IMR-90 (cell line): ENCODE data around the gene ARL14. TPM values are rescaled to one million over a fixed set of nuclear protein-coding genes. Genes with fewer than 3 reads are reported as not detected.
A peak's percentile ranks its signal among the peaks of the same experiment; 100 is the strongest.

Experiments used
- ATAC-seq: fragments of 200-7000 bp; cut with Tn5 transposase; 2 replicates; pipeline ENCODE4 v1.9.1; 2020; ENCODE audit warnings: low read depth, mild to moderate bottlenecking, moderate library complexity
- BruUV-seq: library from RNA; stranded (reverse); fragments of 400-500 nt; replicated peaks from 2 replicates; lab custom pipeline; 2021; lab: Mats Ljungman, UMichigan
- CTCF ChIA-PET: fragments of 300-600 bp; formaldehyde crosslinking; extraction: SDS; loops from one replicate; lab custom pipeline; 2021; ENCODE audit warnings: antibody characterized with exemption; lab: Yijun Ruan, JAX
- POLR2A ChIA-PET: fragments of 300-600 bp; sonication (Branson Sonifier 250); formaldehyde crosslinking; loops from one replicate; lab custom pipeline; 2022; ENCODE audit warnings: antibody characterized with exemption; ENCODE audit not compliant: unreplicated experiment; lab: Charles Lee
- DNase-seq: peaks from one replicate; pipeline ENCODE4 v3.0.0; 2013
- H2AFZ ChIP-seq: replicated peaks from 2 replicates; pipeline ENCODE3; 2013; ENCODE audit warnings: low read length, mild to moderate bottlenecking; ENCODE audit not compliant: poor library complexity
- H2AK5ac ChIP-seq: 2 replicates; pipeline ENCODE4 v1.6.1; 2013; ENCODE audit warnings: low read depth, low read length, inconsistent platforms
- H2AK9ac ChIP-seq: replicated peaks from 2 replicates; pipeline ENCODE3; 2013; ENCODE audit warnings: mild to moderate bottlenecking, low read depth, low read length, moderate library complexity; ENCODE audit not compliant: poor library complexity
- H2BK120ac ChIP-seq: 2 replicates; pipeline ENCODE4 v1.6.1; 2013; ENCODE audit warnings: low read depth, low read length, inconsistent platforms
- H2BK15ac ChIP-seq: 3 replicates; pipeline ENCODE4 v1.6.1; 2013; ENCODE audit warnings: low read depth, low read length, inconsistent platforms
- H2BK20ac ChIP-seq: 2 replicates; pipeline ENCODE4 v1.6.1; 2013; ENCODE audit warnings: low read depth, mild to moderate bottlenecking, inconsistent platforms, low read length, moderate library complexity
- H2BK5ac ChIP-seq: 2 replicates; pipeline ENCODE4 v1.6.1; 2013; ENCODE audit warnings: mild to moderate bottlenecking, low read depth, low read length, inconsistent platforms; ENCODE audit not compliant: poor library complexity, severe bottlenecking
- H3K14ac ChIP-seq: replicated peaks from 2 replicates; pipeline ENCODE4 v1.6.1; 2013; ENCODE audit warnings: low read depth, low read length, inconsistent platforms
- H3K18ac ChIP-seq: 2 replicates; pipeline ENCODE4 v1.6.1; 2013; ENCODE audit warnings: low read depth, low read length, control low read depth
- H3K23ac ChIP-seq: 2 replicates; pipeline ENCODE4 v1.6.1; 2013; ENCODE audit warnings: low read depth, low read length, inconsistent platforms
- H3K27ac ChIP-seq: 2 replicates; pipeline ENCODE4 v1.5.1; 2013; ENCODE audit warnings: mild to moderate bottlenecking, control low read depth, low read length; ENCODE audit not compliant: insufficient read depth
- H3K27me3 ChIP-seq: 2 replicates; pipeline ENCODE4 v1.6.1; 2013; ENCODE audit warnings: low read length; ENCODE audit not compliant: control insufficient read depth, insufficient read depth
- H3K36me3 ChIP-seq: 2 replicates; pipeline ENCODE4 v1.6.1; 2013; ENCODE audit warnings: low read length, mixed read lengths; ENCODE audit not compliant: control insufficient read depth, insufficient read depth
- H3K4ac ChIP-seq: 2 replicates; pipeline ENCODE4 v1.6.1; 2013; ENCODE audit warnings: low read depth, low read length, inconsistent platforms
- H3K4me1 ChIP-seq: 2 replicates; pipeline ENCODE4 v1.6.1; 2013; ENCODE audit warnings: low read length, mixed read lengths; ENCODE audit not compliant: control insufficient read depth, insufficient read depth
- H3K4me2 ChIP-seq: 2 replicates; pipeline ENCODE4 v1.6.1; 2013; ENCODE audit warnings: low read depth, mild to moderate bottlenecking, control low read depth, low read length, moderate library complexity
- H3K4me3 ChIP-seq: 2 replicates; pipeline ENCODE4 v1.5.1; 2013; ENCODE audit warnings: low read depth, mild to moderate bottlenecking, control low read depth, low read length, moderate library complexity; ENCODE audit not compliant: insufficient read depth
- H3K56ac ChIP-seq: 2 replicates; pipeline ENCODE4 v1.6.1; 2013; ENCODE audit warnings: low read length, inconsistent platforms; ENCODE audit not compliant: insufficient read depth; ENCODE audit errors: extremely low read depth
- H3K79me1 ChIP-seq, 2 experiments: 2 replicates each; pipeline ENCODE4 v1.6.1; 2013; ENCODE audit warnings: low read length in 2 of 2, inconsistent platforms in 1 of 2, low read depth in 1 of 2
- H3K9ac ChIP-seq: 2 replicates; pipeline ENCODE4 v1.6.1; 2013; ENCODE audit warnings: low read depth, low read length, control low read depth
- H3K9me1 ChIP-seq: 2 replicates; pipeline ENCODE4 v1.6.1; 2013; ENCODE audit warnings: low read length, inconsistent platforms; ENCODE audit not compliant: insufficient read depth
- H3K9me3 ChIP-seq: 2 replicates; pipeline ENCODE4 v1.6.1; 2013; ENCODE audit warnings: low read length; ENCODE audit not compliant: control insufficient read depth, insufficient read depth
- H4K20me1 ChIP-seq: 2 replicates; pipeline ENCODE4 v1.6.1; 2013; ENCODE audit warnings: low read length, inconsistent platforms; ENCODE audit not compliant: insufficient read depth
- H4K5ac ChIP-seq: 2 replicates; pipeline ENCODE4 v1.6.1; 2013; ENCODE audit warnings: mild to moderate bottlenecking, low read depth, low read length, control low read depth
- H4K8ac ChIP-seq, 2 experiments: 2 replicates each; pipeline ENCODE4 v1.6.1; 2013; ENCODE audit warnings: low read depth in 2 of 2, low read length in 2 of 2, control low read depth in 1 of 2, inconsistent platforms in 1 of 2
- H4K91ac ChIP-seq: 2 replicates; pipeline ENCODE4 v1.6.1; 2013; ENCODE audit warnings: low read depth, low read length, inconsistent platforms; ENCODE audit not compliant: insufficient read depth
- BHLHE40 ChIP-seq: fragments of 150-350 bp; IDR thresholded peaks from 2 replicates; pipeline ENCODE4 v1.6.1; 2016; ENCODE audit warnings: mild to moderate bottlenecking, low read depth, low read length
- CEBPB ChIP-seq: IDR thresholded peaks from 2 replicates; pipeline ENCODE4 v1.6.1; 2012; ENCODE audit warnings: low read depth, low read length, improper control_type of control experiment
- CHD1 ChIP-seq: IDR thresholded peaks from 2 replicates; pipeline ENCODE4 v1.6.1; 2012; ENCODE audit warnings: low read depth, low read length, improper control_type of control experiment
- ELK1 ChIP-seq: fragments of 150-350 bp; IDR thresholded peaks from 2 replicates; pipeline ENCODE4 v1.6.1; 2016; ENCODE audit warnings: low read depth, mild to moderate bottlenecking, low read length, moderate library complexity, borderline replicate concordance
- FOS ChIP-seq: fragments of 150-350 bp; IDR thresholded peaks from 2 replicates; pipeline ENCODE4 v1.6.1; 2016; ENCODE audit warnings: low read depth, low read length
- NFE2L2 ChIP-seq: fragments of 150-350 bp; IDR thresholded peaks from 2 replicates; pipeline ENCODE4 v1.6.1; 2016; ENCODE audit warnings: low read depth, mild to moderate bottlenecking, low read length
- SMC3 ChIP-seq: fragments of 150-350 bp; IDR thresholded peaks from 2 replicates; pipeline ENCODE4 v1.6.1; 2016; ENCODE audit warnings: low read depth, mild to moderate bottlenecking, antibody characterized with exemption, low read length, moderate library complexity
- WGBS, 2 experiments: methylation state at CpG; one replicate each; pipeline versions ENCODE4 v1.1.5 to v1.1.7; 2013; ENCODE audit warnings: missing lambda C conversion rate in 2 of 2; ENCODE audit not compliant: insufficient read length in 1 of 2; ENCODE audit errors: extremely low coverage in 2 of 2; 5-methylcytosine and 5-hydroxymethylcytosine counted together
- dilution Hi-C: fragments of 300-500 bp; cut with HindIII; formaldehyde crosslinking; loops from one replicate; pipeline ENCODE4 v1.14.3; 2018; ENCODE audit warnings: low sequenced_read_pairs; ENCODE audit not compliant: unreplicated experiment
- in situ Hi-C: fragments of 300-500 bp; cut with MboI; formaldehyde crosslinking; loops from 3 replicates; pipeline ENCODE4 v1.14.3; 2019; ENCODE audit warnings: low sequenced_read_pairs, inconsistent platforms, mixed read lengths
- intact Hi-C: fragments of 100-400 bp; cut with micrococcal nuclease; formaldehyde crosslinking; loops from 2 replicates; pipeline ENCODE4 v1.10.0; 2022
- polyA plus RNA-seq, 3 experiments: library from polyadenylated mRNA; depleted of rRNA; stranded (reverse); fragments of >200 nt; gene quantifications; 2 replicates each; pipeline ENCODE4 v1.2.3, GENCODE V29; 2012; ENCODE audit warnings: low replicate concordance in 1 of 3
- total RNA-seq: library from RNA; depleted of rRNA; stranded (reverse); fragments of >200 nt; gene quantifications from 2 replicates; pipeline ENCODE4 v1.2.3, GENCODE V29; 2012

ARL14 gene
- total and polyA plus RNA-seq, 2 of the 4 experiments (the other 2 are of a cell fraction): 0.15 to 0.18 TPM

GRCh38 chr3:160665784-160666526, 11.0 kb upstream of the ARL14 start:
- no peak for TF ChIP-seq SMC3
- TF ChIP-seq ELK1: no peak
- TF ChIP-seq NFE2L2: no peak
- TF ChIP-seq FOS: peak; percentile 49; the same call in 1 of the 2 replicates
- no peak for TF ChIP-seq CHD1
- peak; percentile 58; the same call in 1 of the 2 replicates for TF ChIP-seq CEBPB
- no peak for TF ChIP-seq BHLHE40
- CTCF ChIA-PET: no interaction called here
- peaks cover 4% of the 10 kb centered on the region for H3K4me1 ChIP-seq
- peak overlapping the region; percentile 27 to 89; a peak in 3 of 4 replicates for H4K8ac ChIP-seq
- H3K4me3 ChIP-seq: no peak overlapping the region
- H4K20me1 ChIP-seq: no peaks in the 10 kb centered on the region
- in situ Hi-C loops (no loop called here), intact Hi-C loops (no loop called here), dilution Hi-C loops (no loop called here)
- H2BK120ac ChIP-seq: peak overlapping the region; percentile 93
- H3K27ac ChIP-seq: peak overlapping the region; percentile 51
- POLR2A ChIA-PET: no interaction called here
- H2BK20ac ChIP-seq: peak overlapping the region; percentile 91
- peak overlapping the region; percentile 79 for H3K14ac ChIP-seq
- H3K23ac ChIP-seq: no peak overlapping the region
- ATAC-seq (peak; percentile 85), DNase-seq (peak; percentile 91)
- peak overlapping the region; percentile 8; the same call in 1 of the 3 replicates for H2BK15ac ChIP-seq
- peak overlapping the region; percentile 94; the same call in 1 of the 2 replicates for H4K5ac ChIP-seq
- H3K9ac ChIP-seq: no peak overlapping the region
- peak overlapping the region; percentile 46 for H2AFZ ChIP-seq
- H3K36me3 ChIP-seq: no peaks in the 10 kb centered on the region
- H3K9me3 ChIP-seq: no peaks in the 10 kb centered on the region
- no TSS peak for BruUV-seq
- H4K91ac ChIP-seq: peak overlapping the region; percentile 64
- H3K56ac ChIP-seq: no peak overlapping the region
- no peaks in the 10 kb centered on the region for H3K79me1 ChIP-seq
- peak overlapping the region; percentile 91; the same call in 1 of the 2 replicates for H3K18ac ChIP-seq
- H2AK9ac ChIP-seq: no peak overlapping the region
- H2BK5ac ChIP-seq: peak overlapping the region; percentile 80
- 78% methylated on average over 3 of the region's 4 CpGs; no CpG with 5 or more reads in 1 of the 2 experiments for WGBS, 2 experiments
- no peaks in the 10 kb centered on the region for H3K27me3 ChIP-seq
- peak overlapping the region; percentile 20; the same call in 1 of the 2 replicates for H2AK5ac ChIP-seq
- no peak overlapping the region; the same call in 1 of the 2 replicates for H3K4me2 ChIP-seq
- H3K9me1 ChIP-seq: no peaks in the 10 kb centered on the region; the same call in 1 of the 2 replicates
- peak overlapping the region; percentile 91 for H3K4ac ChIP-seq
